Measurements from ENCODE around the gene PPCDC.
A peak's percentile ranks its signal among the peaks of the same experiment; 100 is the strongest.
"Not testable (repeated sequence)": the region's sequence is repeated elsewhere in the genome, so short reads cannot be mapped to it uniquely, and the experiment has no call there.

PPCDC gene

GRCh38 chr15:75069301-75069925 is 46.0 kb downstream of the PPCDC start:
- DNase-seq (ENCODE audit: low read depth) = no peak

GRCh38 chr15:75070674-75071073 is 47.3 kb downstream of the PPCDC start:
- no peak for DNase-seq (ENCODE audit: low read depth)

GRCh38 chr15:75073197-75073596 is 49.8 kb downstream of the PPCDC start:
- no peak for DNase-seq (ENCODE audit: low read depth)

- no peak for DNase-seq (ENCODE audit: low read depth)
Observed at GRCh38 chr15:75076277-75076676, 52.9 kb downstream of the PPCDC start.

- DNase-seq (ENCODE audit: low read depth) = not testable (repeated sequence)
Observed at GRCh38 chr15:75077551-75077961, 54.2 kb downstream of the PPCDC start.

- DNase-seq (ENCODE audit: low read depth) = no peak
Observed at GRCh38 chr15:75081150-75081549, 57.8 kb downstream of the PPCDC start.

GRCh38 chr15:75082689-75083088 is 59.3 kb downstream of the PPCDC start:
- DNase-seq (ENCODE audit: low read depth) = no peak

GRCh38 chr15:75085708-75086107 is 62.3 kb downstream of the PPCDC start:
- not testable (repeated sequence) for DNase-seq (ENCODE audit: low read depth)

GRCh38 chr15:75089456-75090387 is 66.3 kb downstream of the PPCDC start:
- no peak for DNase-seq (ENCODE audit: low read depth)

- DNase-seq (ENCODE audit: low read depth) = no peak
Observed at GRCh38 chr15:75090388-75090734, 67.0 kb downstream of the PPCDC start.

- DNase-seq (ENCODE audit: low read depth) = peak; percentile 19
Observed at GRCh38 chr15:75091814-75092213, 68.4 kb downstream of the PPCDC start.

- not testable (repeated sequence) for DNase-seq (ENCODE audit: low read depth)
Observed at GRCh38 chr15:75094961-75095478, 71.6 kb downstream of the PPCDC start.

GRCh38 chr15:75095594-75095993 is 72.2 kb downstream of the PPCDC start:
- no peak for DNase-seq (ENCODE audit: low read depth)

- DNase-seq (ENCODE audit: low read depth) = no peak
Observed at GRCh38 chr15:75097939-75098338, 74.5 kb downstream of the PPCDC start.

GRCh38 chr15:75098404-75098803 is 75.0 kb downstream of the PPCDC start:
- no peak for DNase-seq (ENCODE audit: low read depth)
